ENCODE measurements around the gene ZNF784. TPM values are rescaled to one million over a fixed set of nuclear protein-coding genes. Genes with fewer than 3 reads are reported as not detected.

Gene ZNF784
- total and polyA plus RNA-seq, 9 of the 15 experiments (the other 6 are each of a cell fraction or from before 2014, with no cell fraction given): 0.14 to 6.1 (median 2.1) TPM

DNA sequence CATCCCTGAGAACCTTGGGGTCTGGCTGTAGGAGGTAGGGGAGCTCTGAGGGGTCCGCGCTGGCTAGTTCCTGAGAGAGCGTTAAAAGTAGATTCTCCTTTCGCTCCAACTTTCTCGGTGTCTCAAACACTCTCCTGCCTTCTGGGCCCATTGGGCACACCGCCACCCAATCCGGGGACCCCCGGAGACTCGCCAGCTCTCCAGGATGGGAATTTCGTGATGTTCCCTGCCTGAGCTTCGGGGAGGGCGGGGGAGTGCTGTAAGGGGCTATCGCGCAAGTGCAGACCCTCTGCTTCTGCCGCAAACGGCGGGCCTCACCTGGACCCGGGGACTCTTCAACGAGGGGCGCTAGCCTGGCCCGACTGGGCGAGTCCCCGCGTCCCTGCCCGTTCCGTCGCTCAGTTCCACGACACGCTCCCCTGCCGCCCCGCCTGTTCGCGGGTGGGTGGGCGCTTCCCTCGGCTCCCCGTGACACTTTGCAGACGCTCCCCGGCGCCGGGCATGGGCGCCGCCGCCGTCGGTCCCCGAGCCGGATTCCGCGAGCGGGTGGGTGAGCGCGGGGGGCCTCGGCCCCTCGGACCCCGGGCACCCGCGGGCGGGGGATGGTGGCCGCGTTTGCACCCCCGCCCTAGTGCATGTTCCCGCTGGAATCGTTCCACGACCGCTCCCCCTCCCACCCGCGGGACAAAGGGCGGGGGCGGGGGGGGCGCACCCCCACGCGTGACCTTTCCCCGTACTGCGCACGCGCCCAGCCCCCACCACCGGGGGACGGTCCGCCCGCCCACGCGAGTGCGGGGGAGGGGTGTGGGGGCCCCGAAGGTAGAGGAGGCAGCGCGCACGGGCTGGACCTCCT, 23.6 kb upstream of the ZNF784 start, which contains the start of gene CCDC106 (continued):
- peak in 1 of 3 experiments; percentile 87; a peak in 2 of 6 replicates for TF ChIP-seq ZBTB11 (CRISPR knock-in tag; IDR thresholded peaks at IDR 0.05)
- TF ChIP-seq, protein P1, sequence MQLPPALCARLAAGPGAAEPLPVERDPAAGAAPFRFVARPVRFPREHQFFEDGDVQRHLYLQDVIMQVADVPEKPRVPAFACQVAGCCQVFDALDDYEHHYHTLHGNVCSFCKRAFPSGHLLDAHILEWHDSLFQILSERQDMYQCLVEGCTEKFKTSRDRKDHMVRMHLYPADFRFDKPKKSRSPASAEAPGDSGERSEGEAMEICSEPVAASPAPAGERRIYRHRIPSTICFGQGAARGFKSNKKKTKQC (CRISPR knock-in tag; IDR thresholded peaks at IDR 0.05): peak; percentile 55; the same call in 1 of the 2 replicates
- TF ChIP-seq, protein P2, sequence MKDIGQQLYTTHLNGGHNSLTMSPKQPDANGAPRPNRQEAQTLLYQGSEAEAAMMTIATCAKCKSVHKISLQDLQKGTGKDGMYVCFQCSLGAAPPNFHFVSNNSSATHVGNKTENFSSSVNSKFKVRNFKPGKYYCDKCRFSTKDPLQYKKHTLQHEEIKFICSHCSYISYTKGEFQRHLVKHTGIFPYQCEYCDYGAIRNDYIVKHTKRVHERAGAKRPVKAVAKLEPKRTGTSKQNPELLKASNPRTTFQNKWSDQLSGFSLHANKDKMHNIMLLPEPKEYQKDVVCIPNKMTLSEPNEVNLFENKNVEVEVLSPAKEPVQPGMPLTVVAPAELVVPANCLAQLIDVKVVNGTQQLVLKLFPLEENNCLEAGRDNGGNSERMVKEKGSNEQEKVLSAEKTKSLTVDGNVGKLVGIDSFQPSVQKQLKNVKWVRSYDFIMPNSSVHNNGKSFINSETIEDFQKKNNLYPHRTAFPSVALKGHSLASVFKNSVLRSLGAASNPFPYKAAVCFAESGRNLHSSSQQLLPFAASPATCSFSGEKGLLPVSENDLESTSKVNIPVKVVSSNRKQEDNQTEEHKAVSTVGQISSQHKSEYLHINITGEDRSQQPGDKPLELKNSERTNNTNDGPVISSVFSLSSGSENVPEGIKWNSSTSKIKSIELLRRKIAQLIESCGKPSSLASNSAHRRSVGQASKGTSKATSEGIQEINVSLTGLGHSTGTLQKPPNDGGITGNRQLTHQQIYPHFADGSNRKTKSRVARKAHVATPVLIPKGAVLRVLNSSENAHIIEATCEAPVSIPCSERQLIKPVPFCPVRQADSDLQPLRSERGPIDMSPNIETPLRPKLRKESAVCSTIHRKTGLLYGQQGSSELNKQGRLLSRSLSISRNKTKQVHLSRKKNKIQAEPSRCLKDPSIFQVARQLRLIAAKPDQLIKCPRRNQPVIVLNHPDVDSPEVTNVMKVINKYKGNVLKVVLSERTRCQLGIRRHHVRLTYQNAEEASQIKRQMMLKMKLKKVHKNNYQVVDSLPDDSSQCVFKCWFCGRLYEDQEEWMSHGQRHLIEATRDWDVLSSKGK (CRISPR knock-in tag; IDR thresholded peaks at IDR 0.05): no peak
- TF ChIP-seq ZNF592 (IDR thresholded peaks at IDR 0.05): 0 out of 2 replicates have a peak, but pooled peaks have one; percentile 35
- TF ChIP-seq ZNF639 (CRISPR knock-in tag; conservative IDR thresholded peaks at IDR 0.05 in 1 of 2, IDR thresholded peaks at IDR 0.05 in 1 of 2): 0 out of 4 replicates have a peak, but pooled peaks of 1 of the 2 experiments have one; percentile 38
- no peak for TF ChIP-seq ZNF75A (CRISPR knock-in tag; IDR thresholded peaks at IDR 0.05)
- no peak for TF ChIP-seq CAMTA2 (CRISPR knock-in tag; conservative IDR thresholded peaks at IDR 0.05)
- no peak for TF ChIP-seq POLR2AphosphoS2 (IDR thresholded peaks at IDR 0.05; ENCODE audit: low read length)
- TF ChIP-seq L3MBTL2 (IDR thresholded peaks at IDR 0.05): 0 out of 2 replicates have a peak, but pooled peaks have one; percentile 35

Measured in K562 (cell line).